GM23338 (cell line): Measurements from ENCODE around the gene TMTC4. TPM values are rescaled to one million over a fixed set of nuclear protein-coding genes. Genes with fewer than 3 reads are reported as not detected.

Experiments
- ATAC-seq: fragments of 200-7000 bp; cut with Tn5 transposase; 3 replicates; pipeline ENCODE4 v1.9.1; 2020
- DNase-seq: peaks from one replicate; pipeline ENCODE4 v3.0.0-alpha.2; 2015; ENCODE audit warnings: low spot score
- H2AFZ ChIP-seq: fragments of 200-600 bp; sonication (generic); 2 replicates; pipeline ENCODE4 v1.8.0; 2016; ENCODE audit warnings: antibody characterized with exemption, mild to moderate bottlenecking, moderate library complexity
- H3F3A ChIP-seq: fragments of 200-600 bp; sonication (generic); replicated peaks from 2 replicates; pipeline ENCODE4 v1.8.0; 2017; ENCODE audit warnings: antibody characterized with exemption, mixed run types, low read depth
- H3K27ac ChIP-seq: fragments of 200-600 bp; sonication (generic); 2 replicates; pipeline ENCODE4 v1.6.1; 2016; ENCODE audit warnings: low read depth
- H3K27me3 ChIP-seq: fragments of 200-600 bp; sonication (generic); 2 replicates; pipeline ENCODE4 v1.8.0; 2016; ENCODE audit warnings: mild to moderate bottlenecking, mixed run types, moderate library complexity; ENCODE audit not compliant: insufficient read depth
- H3K36me3 ChIP-seq: fragments of 200-600 bp; sonication (generic); 2 replicates; pipeline ENCODE4 v1.8.0; 2016; ENCODE audit warnings: mild to moderate bottlenecking; ENCODE audit not compliant: insufficient read depth
- H3K4me1 ChIP-seq: fragments of 200-600 bp; sonication (generic); 2 replicates; pipeline ENCODE4 v1.8.0; 2016; ENCODE audit warnings: mild to moderate bottlenecking, moderate library complexity; ENCODE audit not compliant: insufficient read depth
- H3K4me2 ChIP-seq: fragments of 200-600 bp; sonication (generic); 2 replicates; pipeline ENCODE4 v1.7.1; 2017; ENCODE audit warnings: mixed run types
- H3K4me3 ChIP-seq: fragments of 200-600 bp; sonication (generic); 2 replicates; pipeline ENCODE4 v1.6.1; 2016; ENCODE audit warnings: mixed run types
- H3K79me2 ChIP-seq: fragments of 200-600 bp; sonication (generic); replicated peaks from 2 replicates; pipeline ENCODE4 v1.8.0; 2017; ENCODE audit warnings: mild to moderate bottlenecking; ENCODE audit not compliant: insufficient read depth
- H3K9me2 ChIP-seq: fragments of 200-600 bp; sonication (generic); 2 replicates; pipeline ENCODE4 v1.8.0; 2017; ENCODE audit not compliant: insufficient read depth
- H4K20me1 ChIP-seq: fragments of 200-600 bp; sonication (generic); replicated peaks from 2 replicates; pipeline ENCODE4 v1.8.0; 2017; ENCODE audit warnings: mild to moderate bottlenecking; ENCODE audit not compliant: insufficient read depth
- H3K27ac Mint-ChIP-seq: 2 replicates; pipeline ENCODE4 v1.8.0; 2020; ENCODE audit warnings: inconsistent platforms, mild to moderate bottlenecking, moderate library complexity, mixed read lengths
- H3K27me3 Mint-ChIP-seq: 3 replicates; pipeline ENCODE4 v1.8.0; 2022; ENCODE audit warnings: low read depth, mild to moderate bottlenecking, moderate library complexity, mixed read lengths, inconsistent platforms; ENCODE audit not compliant: insufficient read depth, poor library complexity
- H3K36me3 Mint-ChIP-seq: 3 replicates; pipeline ENCODE4 v1.8.0; 2021; ENCODE audit warnings: low read depth, mild to moderate bottlenecking, inconsistent platforms, moderate library complexity, mixed read lengths
- H3K4me1 Mint-ChIP-seq: 3 replicates; pipeline ENCODE4 v1.8.0; 2020; ENCODE audit warnings: mild to moderate bottlenecking, inconsistent platforms, mixed read lengths
- H3K4me3 Mint-ChIP-seq: 3 replicates; pipeline ENCODE4 v1.8.0; 2021; ENCODE audit warnings: moderate library complexity, mild to moderate bottlenecking, inconsistent platforms, mixed read lengths
- H3K9me3 Mint-ChIP-seq: 3 replicates; pipeline ENCODE4 v1.8.0; 2020; ENCODE audit warnings: moderate library complexity, mild to moderate bottlenecking, inconsistent platforms, mixed read lengths
- CREB1 ChIP-seq: fragments of 250-450 bp; sonication (Bioruptor Pico); IDR thresholded peaks from 2 replicates; pipeline ENCODE4 v1.5.0; 2020; ENCODE audit warnings: low read depth, mild to moderate bottlenecking, moderate library complexity
- CTCF ChIP-seq, 2 experiments: fragments of 200-600 bp in 1 of 2; sonication (generic) in 1 of 2; conservative IDR thresholded peaks; 2 replicates each; pipeline versions ENCODE4 v1.5.1 to v1.6.1; 2016 to 2017; ENCODE audit warnings: antibody characterized with exemption in 2 of 2, low read depth in 2 of 2, mild to moderate bottlenecking in 2 of 2, moderate library complexity in 1 of 2
- ETS1 ChIP-seq: IDR thresholded peaks from 2 replicates; pipeline ENCODE4 v1.6.1; 2016; ENCODE audit warnings: antibody characterized with exemption
- EZH2 ChIP-seq: fragments of 200-600 bp; sonication (generic); IDR thresholded peaks from one replicate; pipeline ENCODE4 v1.8.0; 2017; ENCODE audit warnings: antibody characterized with exemption, mild to moderate bottlenecking, low read depth; ENCODE audit not compliant: unreplicated experiment
- EZH2phosphoT487 ChIP-seq: fragments of 200-600 bp; sonication (generic); IDR thresholded peaks from one replicate; pipeline ENCODE4 v1.8.1; 2018; ENCODE audit warnings: antibody characterized with exemption; ENCODE audit not compliant: unreplicated experiment
- NANOG ChIP-seq: IDR thresholded peaks from 2 replicates; pipeline ENCODE4 v1.6.1; 2016; ENCODE audit warnings: antibody characterized with exemption, borderline replicate concordance
- POLR2AphosphoS5 ChIP-seq: IDR thresholded peaks from 2 replicates; pipeline ENCODE4 v1.6.1; 2016; ENCODE audit warnings: antibody characterized with exemption, low read depth
- STAT1 ChIP-seq: IDR thresholded peaks from one replicate; pipeline ENCODE4 v1.6.1; 2016; ENCODE audit warnings: antibody characterized with exemption; ENCODE audit not compliant: unreplicated experiment
- ZNF114 ChIP-seq: fragments of 250-450 bp; sonication (Bioruptor Pico); IDR thresholded peaks from 2 replicates; pipeline ENCODE4 v1.5.0; 2020; ENCODE audit warnings: mild to moderate bottlenecking, moderate library complexity
- ZNF331 ChIP-seq: fragments of 250-450 bp; sonication (Bioruptor Pico); IDR thresholded peaks from 2 replicates; pipeline ENCODE4 v1.5.0; 2020; ENCODE audit warnings: low read depth, mild to moderate bottlenecking, moderate library complexity
- ZNF462 ChIP-seq: fragments of 250-450 bp; sonication (Bioruptor Pico); IDR thresholded peaks from 2 replicates; pipeline ENCODE4 v1.5.0; 2020; ENCODE audit warnings: mild to moderate bottlenecking, moderate library complexity
- polyA plus RNA-seq: library from polyadenylated mRNA; unstranded; fragments of >200 nt; fragmentation: Nextera tagmentation; extraction: Ambion mirVana; gene quantifications from 2 replicates; pipeline ENCODE4 v1.2.1, GENCODE V29; 2016
- total RNA-seq: library from RNA; depleted of rRNA; stranded (reverse); fragments of >200 nt; shearing (Covaris generic); gene quantifications from 2 replicates; pipeline ENCODE4 v1.2.3, GENCODE V29; 2014
- TF ChIP-seq, protein P1 (sequence below): IDR thresholded peaks from one replicate; pipeline ENCODE4 v1.6.1; 2018; ENCODE audit warnings: antibody characterized with exemption; ENCODE audit not compliant: unreplicated experiment

The TMTC4 gene
- total and polyA plus RNA-seq, 2 experiments from 2014 or later, result 21.9 to 50.0 TPM

DNA sequence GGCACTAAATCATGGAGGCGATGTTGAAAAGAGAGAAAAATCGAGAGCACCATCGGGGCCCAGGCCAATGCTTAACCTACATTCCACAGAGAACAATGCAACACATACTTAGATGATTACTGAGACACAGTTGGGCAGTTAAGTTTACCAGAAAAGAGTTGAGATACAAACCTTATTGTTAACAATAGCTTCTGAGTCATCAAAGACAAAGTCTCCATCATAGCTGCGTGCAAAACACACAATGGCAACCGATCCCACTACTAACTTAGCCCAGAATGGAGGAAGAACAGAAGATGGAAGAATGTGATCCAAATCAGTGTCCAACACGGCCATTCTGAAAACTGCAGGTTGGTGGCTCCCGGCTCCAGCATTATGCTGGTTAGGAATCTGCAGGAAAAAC, 6.2 kb downstream of the TMTC4 start (continued):
- TF ChIP-seq ZNF462, result no peak

DNA sequence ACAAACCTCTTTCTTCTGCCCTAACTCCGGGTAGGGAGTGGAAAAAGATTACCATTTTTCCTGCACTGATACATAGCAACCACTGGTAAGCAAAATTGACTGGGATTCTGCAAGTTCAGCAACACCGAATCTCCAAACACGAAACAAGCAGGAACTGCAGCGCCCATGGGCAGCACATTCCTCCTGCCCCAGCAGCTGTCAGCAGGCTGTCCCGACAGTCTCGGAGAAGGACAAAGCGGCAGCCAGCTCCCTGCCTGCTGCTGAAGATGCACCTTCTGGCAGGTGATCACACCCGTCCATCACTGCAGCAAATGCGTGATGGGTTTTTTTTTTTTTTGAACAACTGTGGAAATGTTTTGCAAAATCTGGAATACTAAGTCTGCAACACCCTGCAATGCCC, 6.7 kb downstream of the TMTC4 start:
- H3K9me3 Mint-ChIP-seq, result no peaks in the 10 kb centered on the region
- Histone ChIP-seq H3K27me3 (no peaks in the 10 kb centered on the region), H4K20me1 (no peaks in the 10 kb centered on the region; the same call in 1 of the 2 replicates), H3K4me2 (no peak overlapping the region), H3K9me2 (no peaks in the 10 kb centered on the region), H3K36me3 (peaks cover 13% of the 10 kb centered on the region), H3K4me1 (peaks cover under 1% of the 10 kb centered on the region; the same call in 1 of the 2 replicates), H3K27ac (no peak overlapping the region), H3K4me3 (no peak overlapping the region), H3F3A (no peaks in the 10 kb centered on the region), H3K79me2 (peaks cover 25% of the 10 kb centered on the region), H2AFZ (no peak overlapping the region)
- no peak overlapping the region for H3K27ac Mint-ChIP-seq
- DNase-seq (no peak), ATAC-seq (no peak)
- no peak for TF ChIP-seq EZH2phosphoT487
- TF ChIP-seq STAT1, result no peak
- no peak for TF ChIP-seq ZNF331 (CRISPR knock-in tag)
- no peak for TF ChIP-seq CTCF (conservative IDR thresholded peaks at IDR 0.05; ENCODE audit: low read depth in 2 of 2)
- TF ChIP-seq CREB1 (CRISPR knock-in tag), result no peak
- TF ChIP-seq ZNF114 (CRISPR knock-in tag), result no peak
- no peak for TF ChIP-seq ETS1
- no peak for TF ChIP-seq NANOG
- TF ChIP-seq EZH2, result no peak
- TF ChIP-seq POLR2AphosphoS5, result no peak
- TF ChIP-seq, protein P1, sequence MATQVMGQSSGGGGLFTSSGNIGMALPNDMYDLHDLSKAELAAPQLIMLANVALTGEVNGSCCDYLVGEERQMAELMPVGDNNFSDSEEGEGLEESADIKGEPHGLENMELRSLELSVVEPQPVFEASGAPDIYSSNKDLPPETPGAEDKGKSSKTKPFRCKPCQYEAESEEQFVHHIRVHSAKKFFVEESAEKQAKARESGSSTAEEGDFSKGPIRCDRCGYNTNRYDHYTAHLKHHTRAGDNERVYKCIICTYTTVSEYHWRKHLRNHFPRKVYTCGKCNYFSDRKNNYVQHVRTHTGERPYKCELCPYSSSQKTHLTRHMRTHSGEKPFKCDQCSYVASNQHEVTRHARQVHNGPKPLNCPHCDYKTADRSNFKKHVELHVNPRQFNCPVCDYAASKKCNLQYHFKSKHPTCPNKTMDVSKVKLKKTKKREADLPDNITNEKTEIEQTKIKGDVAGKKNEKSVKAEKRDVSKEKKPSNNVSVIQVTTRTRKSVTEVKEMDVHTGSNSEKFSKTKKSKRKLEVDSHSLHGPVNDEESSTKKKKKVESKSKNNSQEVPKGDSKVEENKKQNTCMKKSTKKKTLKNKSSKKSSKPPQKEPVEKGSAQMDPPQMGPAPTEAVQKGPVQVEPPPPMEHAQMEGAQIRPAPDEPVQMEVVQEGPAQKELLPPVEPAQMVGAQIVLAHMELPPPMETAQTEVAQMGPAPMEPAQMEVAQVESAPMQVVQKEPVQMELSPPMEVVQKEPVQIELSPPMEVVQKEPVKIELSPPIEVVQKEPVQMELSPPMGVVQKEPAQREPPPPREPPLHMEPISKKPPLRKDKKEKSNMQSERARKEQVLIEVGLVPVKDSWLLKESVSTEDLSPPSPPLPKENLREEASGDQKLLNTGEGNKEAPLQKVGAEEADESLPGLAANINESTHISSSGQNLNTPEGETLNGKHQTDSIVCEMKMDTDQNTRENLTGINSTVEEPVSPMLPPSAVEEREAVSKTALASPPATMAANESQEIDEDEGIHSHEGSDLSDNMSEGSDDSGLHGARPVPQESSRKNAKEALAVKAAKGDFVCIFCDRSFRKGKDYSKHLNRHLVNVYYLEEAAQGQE, result no peak
- H3K36me3 Mint-ChIP-seq, result peaks cover 62% of the 10 kb centered on the region
- peaks cover 3% of the 10 kb centered on the region for H3K27me3 Mint-ChIP-seq
- H3K4me3 Mint-ChIP-seq, result no peak overlapping the region
- H3K4me1 Mint-ChIP-seq, result peaks cover 3% of the 10 kb centered on the region; the same call in 2 of the 3 replicates
